Kidney (tissue), 14 donors: Measurements from ENCODE around the gene HEXD. TPM values are rescaled to one million over a fixed set of nuclear protein-coding genes. Genes with fewer than 3 reads are reported as not detected.

Experiments used
- DNase-seq, 5 donors: peaks; one replicate each; pipeline ENCODE4 v3.0.0-alpha.2; 2013 to 2020
- FAIRE-seq: peaks from 2 replicates; lab custom pipeline; 2012; peaks lifted over from hg19 to GRCh38; lab: Jason Lieb, UNC
- H3K27ac ChIP-seq, 2 donors: one replicate each; pipeline ENCODE4 v1.7.0; 2013; ENCODE audit warnings: low read depth in 2 of 2, low read length in 2 of 2, inconsistent platforms in 1 of 2
- H3K27me3 ChIP-seq: one replicate; pipeline ENCODE4 v1.7.1; 2013; ENCODE audit warnings: low read length, inconsistent platforms; ENCODE audit not compliant: control insufficient read depth, insufficient read depth
- H3K36me3 ChIP-seq, 3 donors: one replicate each; pipeline versions ENCODE4 v1.7.0 to v1.7.1; 2013; ENCODE audit warnings: low read length in 3 of 3, control low read depth in 1 of 3, inconsistent platforms in 1 of 3; ENCODE audit not compliant: insufficient read depth in 3 of 3, control insufficient read depth in 2 of 3
- H3K4me1 ChIP-seq, 3 donors: one replicate each; pipeline versions ENCODE4 v1.7.0 to v1.7.1; 2013; ENCODE audit warnings: low read length in 3 of 3, inconsistent platforms in 1 of 3, low read depth in 1 of 3; ENCODE audit not compliant: control insufficient read depth in 2 of 3, insufficient read depth in 2 of 3
- H3K4me3 ChIP-seq, 3 donors: one replicate each; pipeline versions ENCODE4 v1.7.0 to v1.8.1; 2013; ENCODE audit warnings: low read length in 3 of 3, control low read depth in 1 of 3, inconsistent platforms in 1 of 3
- H3K9ac ChIP-seq, 3 donors: one replicate each; pipeline versions ENCODE4 v1.7.0 to v1.7.1; 2013; ENCODE audit warnings: low read length in 3 of 3, control low read depth in 1 of 3, inconsistent platforms in 1 of 3
- H3K9me3 ChIP-seq, 3 donors: one replicate each; pipeline versions ENCODE4 v1.7.0 to v1.7.1; 2013; ENCODE audit warnings: low read length in 3 of 3, control low read depth in 1 of 3, inconsistent platforms in 1 of 3; ENCODE audit not compliant: control insufficient read depth in 2 of 3, insufficient read depth in 1 of 3
- intact Hi-C: fragments of 100-400 bp; cut with DNase I; formaldehyde crosslinking; loops from one replicate; pipeline ENCODE4 v1.11.1; 2022
- polyA plus RNA-seq: library from polyadenylated mRNA; stranded (reverse); fragments of 350-450 nt; fragmentation: Illumina TruSeq; extraction: RNeasy Lipid Tissue Mini Kit (QIAGEN cat#74804); gene quantifications from one replicate; pipeline ENCODE4 v1.2.3, GENCODE V29; 2014; ENCODE audit warnings: low read depth, low replicate concordance; ENCODE audit not compliant: insufficient read depth
- total RNA-seq: library from RNA; stranded (reverse); fragmentation: NEBNext Ultra II Directional; extraction: Animal tissue kit (Norgen Biotek cat#: 25700); gene quantifications from one replicate; pipeline ENCODE4 v1.2.1, GENCODE V29; 2021
- TF ChIP-seq, protein P1 (sequence below): IDR thresholded peaks from 3 replicates; pipeline ENCODE4 v1.5.1; 2012; ENCODE audit warnings: mild to moderate bottlenecking, moderate library complexity, borderline replicate concordance; ENCODE audit not compliant: insufficient read depth; ENCODE audit errors: extremely low read depth
- donor health status: control.
- donor health status: control.
- donor health status: control.
- donor health status: control.
- donor health status: control.
- donor health status: DM: yes; HTN: yes; CAD: no.
- donor health status: Normal renal cell carcinoma (clear cell type).

HEXD gene
- total and polyA plus RNA-seq, 2 donors from 2014 or later = 39.2 to 42.0 TPM

GRCh38 chr17:82412535-82413520, 5.3 kb upstream of the HEXD start:
- H3K27ac ChIP-seq = no peak overlapping the region
- H3K36me3 ChIP-seq = peaks cover 0 to 4% (median 0%) of the 10 kb centered on the region in 3 donors
- H3K4me3 ChIP-seq = no peak overlapping the region
- FAIRE-seq = no peak
- H3K9me3 ChIP-seq = no peaks in the 10 kb centered on the region
- intact Hi-C loops = no loop called here
- DNase-seq = peak in 1 of 5 donors; percentile 48
- H3K9ac ChIP-seq = no peak overlapping the region
- peaks cover 0 to 3% (median 2%) of the 10 kb centered on the region in 3 donors for H3K4me1 ChIP-seq
- TF ChIP-seq, protein P1, sequence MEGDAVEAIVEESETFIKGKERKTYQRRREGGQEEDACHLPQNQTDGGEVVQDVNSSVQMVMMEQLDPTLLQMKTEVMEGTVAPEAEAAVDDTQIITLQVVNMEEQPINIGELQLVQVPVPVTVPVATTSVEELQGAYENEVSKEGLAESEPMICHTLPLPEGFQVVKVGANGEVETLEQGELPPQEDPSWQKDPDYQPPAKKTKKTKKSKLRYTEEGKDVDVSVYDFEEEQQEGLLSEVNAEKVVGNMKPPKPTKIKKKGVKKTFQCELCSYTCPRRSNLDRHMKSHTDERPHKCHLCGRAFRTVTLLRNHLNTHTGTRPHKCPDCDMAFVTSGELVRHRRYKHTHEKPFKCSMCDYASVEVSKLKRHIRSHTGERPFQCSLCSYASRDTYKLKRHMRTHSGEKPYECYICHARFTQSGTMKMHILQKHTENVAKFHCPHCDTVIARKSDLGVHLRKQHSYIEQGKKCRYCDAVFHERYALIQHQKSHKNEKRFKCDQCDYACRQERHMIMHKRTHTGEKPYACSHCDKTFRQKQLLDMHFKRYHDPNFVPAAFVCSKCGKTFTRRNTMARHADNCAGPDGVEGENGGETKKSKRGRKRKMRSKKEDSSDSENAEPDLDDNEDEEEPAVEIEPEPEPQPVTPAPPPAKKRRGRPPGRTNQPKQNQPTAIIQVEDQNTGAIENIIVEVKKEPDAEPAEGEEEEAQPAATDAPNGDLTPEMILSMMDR = no peak
- H3K27me3 ChIP-seq = no peaks in the 10 kb centered on the region

GRCh38 chr17:82414548-82415281, 3.4 kb upstream of the HEXD start:
- DNase-seq = peak; percentile 88 to 92 (median 89)
- intact Hi-C loops = no loop called here
- no peaks in the 10 kb centered on the region for H3K27me3 ChIP-seq
- no peak for FAIRE-seq
- H3K4me3 ChIP-seq = no peak overlapping the region
- H3K4me1 ChIP-seq = peaks cover 0 to 9% (median 2%) of the 10 kb centered on the region in 3 donors
- no peak overlapping the region for H3K9ac ChIP-seq
- no peak overlapping the region for H3K27ac ChIP-seq
- TF ChIP-seq, protein P1 = peak; percentile 26
- H3K36me3 ChIP-seq = no peaks in the 10 kb centered on the region
- H3K9me3 ChIP-seq = no peaks in the 10 kb centered on the region

DNA sequence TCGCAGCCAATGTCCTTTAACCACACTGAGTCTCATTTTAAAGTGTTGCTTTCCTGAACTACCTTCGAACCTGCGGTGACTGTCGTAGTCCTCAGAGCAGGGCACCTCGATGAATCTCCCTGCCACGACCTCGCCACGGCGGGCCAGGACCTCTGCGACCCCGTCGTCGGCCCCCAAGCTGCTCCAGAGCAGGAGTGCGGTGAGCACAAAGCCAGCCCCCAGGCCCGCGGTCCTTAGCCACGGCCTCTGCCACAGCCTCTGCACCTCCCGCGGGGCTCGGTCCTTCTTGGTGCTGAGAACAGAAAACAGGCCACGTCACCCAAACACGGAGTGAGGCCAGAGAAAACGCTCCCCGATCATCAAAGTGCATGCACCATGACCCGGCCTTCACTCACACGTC, 2.8 kb upstream of the HEXD start:
- no peak overlapping the region for H3K4me3 ChIP-seq
- FAIRE-seq = no peak
- H3K9ac ChIP-seq = no peak overlapping the region
- no peak overlapping the region for H3K27ac ChIP-seq
- H3K27me3 ChIP-seq = no peaks in the 10 kb centered on the region
- H3K36me3 ChIP-seq = peaks cover 0 to 2% (median 0%) of the 10 kb centered on the region in 3 donors
- TF ChIP-seq, protein P1 = no peak
- intact Hi-C loops = no loop called here
- H3K4me1 ChIP-seq = peaks cover 0 to 9% (median 2%) of the 10 kb centered on the region in 3 donors
- peak in 1 of 5 donors; percentile 73 for DNase-seq
- H3K9me3 ChIP-seq = no peaks in the 10 kb centered on the region
